Astrocyte of the cerebellum (primary cell): ENCODE data around the gene SLC35F3.

ENCODE experiments used
- DNase-seq: peaks from one replicate; pipeline ENCODE4 v3.0.0-alpha.2; 2011; ENCODE audit warnings: low read depth
- H3K4me3 ChIP-seq: 2 replicates; pipeline ENCODE4 v1.5.1; 2011; ENCODE audit warnings: mild to moderate bottlenecking, low read depth, low read length, moderate library complexity
- in situ Hi-C: cut with HindIII; loops from 2 replicates; pipeline ENCODE4 v1.10.0; 2017; ENCODE audit warnings: low sequenced_read_pairs
- TF ChIP-seq, protein P1 (sequence below): IDR thresholded peaks from 2 replicates; pipeline ENCODE4 v1.5.1; 2012; ENCODE audit warnings: low read length, low read depth, moderate library complexity, mild to moderate bottlenecking; ENCODE audit errors: missing control alignments

Gene SLC35F3

DNA sequence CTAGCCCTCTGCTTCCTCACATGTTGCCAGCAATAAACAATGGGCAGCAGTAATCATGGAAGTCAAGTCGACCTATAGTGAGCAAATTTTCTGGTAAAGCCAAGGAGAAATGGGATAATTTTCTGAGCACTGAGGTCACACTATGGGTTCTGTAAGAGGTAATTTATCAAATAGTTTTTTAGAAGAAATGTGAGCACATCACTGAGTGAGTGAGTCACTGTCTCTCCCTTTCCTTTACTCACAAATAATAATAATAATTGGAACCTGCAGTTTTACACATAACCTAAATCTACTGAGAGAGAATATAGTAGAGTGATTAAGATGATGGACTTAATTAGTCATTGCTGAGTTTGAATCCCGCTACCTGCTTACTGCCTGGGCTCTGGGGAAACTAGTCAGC is 23.6 kb downstream of the SLC35F3 start:
- in situ Hi-C loops, result no loop called here
- no peak for DNase-seq
- TF ChIP-seq, protein P1, sequence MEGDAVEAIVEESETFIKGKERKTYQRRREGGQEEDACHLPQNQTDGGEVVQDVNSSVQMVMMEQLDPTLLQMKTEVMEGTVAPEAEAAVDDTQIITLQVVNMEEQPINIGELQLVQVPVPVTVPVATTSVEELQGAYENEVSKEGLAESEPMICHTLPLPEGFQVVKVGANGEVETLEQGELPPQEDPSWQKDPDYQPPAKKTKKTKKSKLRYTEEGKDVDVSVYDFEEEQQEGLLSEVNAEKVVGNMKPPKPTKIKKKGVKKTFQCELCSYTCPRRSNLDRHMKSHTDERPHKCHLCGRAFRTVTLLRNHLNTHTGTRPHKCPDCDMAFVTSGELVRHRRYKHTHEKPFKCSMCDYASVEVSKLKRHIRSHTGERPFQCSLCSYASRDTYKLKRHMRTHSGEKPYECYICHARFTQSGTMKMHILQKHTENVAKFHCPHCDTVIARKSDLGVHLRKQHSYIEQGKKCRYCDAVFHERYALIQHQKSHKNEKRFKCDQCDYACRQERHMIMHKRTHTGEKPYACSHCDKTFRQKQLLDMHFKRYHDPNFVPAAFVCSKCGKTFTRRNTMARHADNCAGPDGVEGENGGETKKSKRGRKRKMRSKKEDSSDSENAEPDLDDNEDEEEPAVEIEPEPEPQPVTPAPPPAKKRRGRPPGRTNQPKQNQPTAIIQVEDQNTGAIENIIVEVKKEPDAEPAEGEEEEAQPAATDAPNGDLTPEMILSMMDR, result no peak
- H3K4me3 ChIP-seq, result no peak overlapping the region

DNA sequence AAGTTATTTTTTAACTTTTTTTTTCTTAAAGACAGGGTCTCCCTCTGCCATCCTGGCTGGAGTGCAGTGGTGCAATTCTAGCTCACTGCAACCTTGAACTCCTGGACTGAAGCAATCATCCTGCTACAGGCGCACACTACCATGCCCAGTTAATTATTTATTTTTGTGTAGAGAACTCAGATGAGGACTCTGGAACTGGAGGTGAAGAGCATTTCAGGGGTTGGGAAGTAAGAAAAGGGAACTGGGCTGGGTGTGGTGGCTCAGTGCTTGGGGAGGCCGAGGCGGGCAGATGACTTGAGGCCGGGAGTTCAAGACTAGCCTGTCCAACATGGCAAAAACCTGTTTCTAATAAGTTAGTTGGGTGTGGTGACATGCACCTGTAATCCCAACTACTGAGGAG is 28.9 kb downstream of the SLC35F3 start:
- H3K4me3 ChIP-seq, result no peak overlapping the region
- no peak for DNase-seq
- TF ChIP-seq, protein P1, result no peak
- in situ Hi-C loops, result no loop called here

DNA sequence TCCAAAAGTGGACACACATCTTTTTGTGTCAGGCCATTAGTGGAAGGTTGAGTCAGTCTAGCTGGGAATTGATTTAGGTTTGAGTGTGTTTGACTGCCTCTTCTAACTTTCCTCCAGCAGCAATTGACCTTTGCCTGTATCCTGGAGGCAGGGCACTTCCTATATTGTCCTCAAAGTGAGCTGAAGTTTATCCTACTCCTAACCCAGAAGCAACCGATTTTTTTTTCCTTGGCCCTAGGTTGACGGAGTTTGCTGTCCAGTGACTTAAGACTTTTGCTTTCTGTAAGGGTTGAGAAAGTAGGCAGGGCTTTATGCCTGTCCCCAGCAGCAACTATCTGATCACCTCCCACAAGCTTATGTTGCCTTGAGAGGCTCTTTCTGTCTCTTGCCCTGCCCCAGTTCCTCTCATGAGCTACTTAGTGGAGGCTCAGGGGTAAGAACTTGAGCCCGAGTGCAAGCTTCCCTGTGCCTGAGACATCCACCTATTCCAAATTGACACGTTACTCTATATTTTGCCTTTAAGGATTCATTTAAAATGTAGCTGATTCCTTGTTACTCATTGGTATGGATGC is 30.9 kb downstream of the SLC35F3 start:
- in situ Hi-C loops, result no loop called here
- H3K4me3 ChIP-seq, result no peak overlapping the region
- TF ChIP-seq, protein P1, result no peak
- no peak for DNase-seq

DNA sequence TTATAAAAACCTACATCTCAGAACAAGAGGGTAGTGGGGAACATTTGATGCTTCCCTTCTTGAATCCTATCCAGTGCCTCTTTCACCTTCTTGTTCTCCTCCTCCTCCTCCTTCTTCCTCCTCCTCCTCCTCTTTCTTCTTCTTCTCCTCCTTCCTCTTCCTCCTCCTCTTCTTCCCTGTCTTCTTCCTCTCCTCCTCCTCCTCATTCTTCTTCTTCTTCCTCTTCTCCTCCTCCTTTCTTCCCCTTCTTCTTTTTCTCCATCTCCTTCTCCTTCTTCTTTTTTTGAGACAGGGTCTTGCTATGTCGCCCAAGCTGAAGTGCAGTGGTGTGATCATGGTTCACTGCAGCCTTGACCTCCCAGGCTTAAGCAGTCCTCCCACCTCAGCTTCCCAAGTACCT is 31.9 kb downstream of the SLC35F3 start:
- TF ChIP-seq, protein P1, result no peak
- DNase-seq, result no peak
- in situ Hi-C loops, result no loop called here
- H3K4me3 ChIP-seq, result no peak overlapping the region

DNA sequence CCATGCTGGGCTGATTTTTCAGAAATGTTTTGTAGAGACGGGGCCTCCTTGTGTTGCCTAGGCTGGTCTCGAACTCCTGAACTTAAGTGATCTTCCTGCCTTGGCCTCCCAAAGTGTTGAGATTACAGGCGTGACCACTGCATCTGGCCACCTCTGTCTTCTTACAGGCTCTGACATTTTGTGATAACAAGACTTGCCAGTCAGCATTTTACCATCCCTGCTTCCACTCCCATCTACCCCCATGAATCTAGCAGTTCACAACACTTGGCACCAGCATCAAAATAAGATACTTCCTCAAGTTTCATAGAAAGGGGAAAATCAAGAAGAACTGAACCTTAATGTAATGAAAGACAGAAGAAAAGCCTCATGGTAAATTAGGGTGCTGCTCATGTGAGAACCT is 32.4 kb downstream of the SLC35F3 start:
- no peak overlapping the region for H3K4me3 ChIP-seq
- TF ChIP-seq, protein P1, result no peak
- in situ Hi-C loops, result no loop called here
- DNase-seq, result no peak

DNA sequence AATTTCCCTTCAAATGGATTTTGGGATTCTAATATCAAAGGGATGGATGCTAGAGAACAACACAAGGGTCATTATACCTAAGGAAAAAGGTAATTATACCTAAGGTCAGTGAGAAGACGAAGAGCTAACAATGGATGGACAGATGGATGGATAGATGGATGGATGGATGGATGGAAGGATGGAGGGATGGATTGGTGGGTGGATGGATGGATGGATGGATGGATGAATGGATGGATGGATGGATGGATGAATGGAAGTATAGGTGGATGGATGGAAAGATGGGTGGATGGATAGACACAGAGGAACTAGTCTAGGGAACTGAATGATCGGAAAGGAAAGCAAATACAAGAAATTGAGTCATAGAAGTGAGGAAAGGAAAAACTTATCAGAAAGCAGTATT is 34.0 kb downstream of the SLC35F3 start:
- TF ChIP-seq, protein P1, result no peak
- in situ Hi-C loops, result no loop called here
- no peak overlapping the region for H3K4me3 ChIP-seq
- DNase-seq, result no peak

DNA sequence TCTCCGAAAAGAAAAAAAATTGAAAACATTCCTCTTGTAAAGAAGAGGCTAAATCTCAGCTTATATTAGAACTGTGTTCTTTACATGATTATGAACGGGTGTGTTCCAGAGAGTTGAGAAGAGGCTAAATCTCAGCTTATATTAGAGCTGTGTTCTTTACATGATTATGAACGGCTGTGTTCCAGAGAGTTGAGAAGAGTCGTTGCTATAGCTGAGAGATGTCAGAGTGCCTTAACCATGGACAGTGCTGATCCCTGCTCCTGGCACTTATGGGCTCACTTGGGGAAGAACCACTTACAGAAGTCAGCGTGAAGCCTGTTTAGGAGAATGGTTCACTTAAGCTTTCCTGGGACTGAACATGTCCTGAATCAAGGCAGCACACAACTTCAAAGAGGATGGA is 35.0 kb downstream of the SLC35F3 start:
- TF ChIP-seq, protein P1, result no peak
- DNase-seq, result no peak
- no peak overlapping the region for H3K4me3 ChIP-seq
- in situ Hi-C loops, result no loop called here
